IMR-90 (cell line): ENCODE results near the gene LSM14B.

Experiments used
- BHLHE40 ChIP-seq: fragments of 150-350 bp; IDR thresholded peaks from 2 replicates; pipeline ENCODE4 v1.6.1; 2016; ENCODE audit warnings: mild to moderate bottlenecking, low read depth, low read length
- MAZ ChIP-seq: IDR thresholded peaks from 2 replicates; pipeline ENCODE4 v1.6.1; 2012; ENCODE audit warnings: low read depth, mild to moderate bottlenecking, low read length, improper control_type of control experiment, moderate library complexity, borderline replicate concordance
- MXI1 ChIP-seq: IDR thresholded peaks from 2 replicates; pipeline ENCODE4 v1.6.1; 2012; ENCODE audit warnings: low read depth, mild to moderate bottlenecking, low read length, moderate library complexity, borderline replicate concordance
- POLR2A ChIP-seq: IDR thresholded peaks from 2 replicates; pipeline ENCODE4 v1.6.1; 2012; ENCODE audit warnings: mild to moderate bottlenecking, low read depth, low read length
- TF ChIP-seq, protein P1 (sequence below): conservative IDR thresholded peaks from 2 replicates; pipeline ENCODE4 v1.5.1; 2012; ENCODE audit warnings: mild to moderate bottlenecking, low read depth, low read length, improper control_type of control experiment

DNA sequence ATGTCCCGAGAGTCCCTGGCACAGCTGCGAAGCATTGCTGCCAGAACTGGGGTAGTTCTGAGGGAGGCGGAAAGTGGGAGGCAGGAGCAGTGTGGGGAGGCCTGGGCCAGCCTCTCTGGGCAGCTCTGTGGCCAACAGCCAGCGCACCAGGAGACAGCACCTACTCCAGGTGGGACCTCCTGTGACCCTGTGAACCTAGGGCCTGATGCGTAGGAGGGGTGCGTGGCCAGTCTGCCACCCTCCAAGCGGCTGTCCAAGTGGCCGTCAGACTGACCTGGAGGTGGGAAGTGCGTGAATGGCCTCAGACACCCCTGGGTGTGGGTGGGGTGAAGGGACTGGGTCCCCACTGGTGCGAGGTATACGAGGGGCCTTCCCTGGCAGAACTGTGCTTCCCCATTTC lies 36.8 kb downstream of the LSM14B start:
- TF ChIP-seq, protein P1, sequence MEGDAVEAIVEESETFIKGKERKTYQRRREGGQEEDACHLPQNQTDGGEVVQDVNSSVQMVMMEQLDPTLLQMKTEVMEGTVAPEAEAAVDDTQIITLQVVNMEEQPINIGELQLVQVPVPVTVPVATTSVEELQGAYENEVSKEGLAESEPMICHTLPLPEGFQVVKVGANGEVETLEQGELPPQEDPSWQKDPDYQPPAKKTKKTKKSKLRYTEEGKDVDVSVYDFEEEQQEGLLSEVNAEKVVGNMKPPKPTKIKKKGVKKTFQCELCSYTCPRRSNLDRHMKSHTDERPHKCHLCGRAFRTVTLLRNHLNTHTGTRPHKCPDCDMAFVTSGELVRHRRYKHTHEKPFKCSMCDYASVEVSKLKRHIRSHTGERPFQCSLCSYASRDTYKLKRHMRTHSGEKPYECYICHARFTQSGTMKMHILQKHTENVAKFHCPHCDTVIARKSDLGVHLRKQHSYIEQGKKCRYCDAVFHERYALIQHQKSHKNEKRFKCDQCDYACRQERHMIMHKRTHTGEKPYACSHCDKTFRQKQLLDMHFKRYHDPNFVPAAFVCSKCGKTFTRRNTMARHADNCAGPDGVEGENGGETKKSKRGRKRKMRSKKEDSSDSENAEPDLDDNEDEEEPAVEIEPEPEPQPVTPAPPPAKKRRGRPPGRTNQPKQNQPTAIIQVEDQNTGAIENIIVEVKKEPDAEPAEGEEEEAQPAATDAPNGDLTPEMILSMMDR, result no peak
- no peak for TF ChIP-seq MXI1
- no peak for TF ChIP-seq BHLHE40
- TF ChIP-seq POLR2A, result no peak
- TF ChIP-seq MAZ, result no peak
